ENCODE measurements around the gene PLEKHA3.

Gene PLEKHA3

DNA sequence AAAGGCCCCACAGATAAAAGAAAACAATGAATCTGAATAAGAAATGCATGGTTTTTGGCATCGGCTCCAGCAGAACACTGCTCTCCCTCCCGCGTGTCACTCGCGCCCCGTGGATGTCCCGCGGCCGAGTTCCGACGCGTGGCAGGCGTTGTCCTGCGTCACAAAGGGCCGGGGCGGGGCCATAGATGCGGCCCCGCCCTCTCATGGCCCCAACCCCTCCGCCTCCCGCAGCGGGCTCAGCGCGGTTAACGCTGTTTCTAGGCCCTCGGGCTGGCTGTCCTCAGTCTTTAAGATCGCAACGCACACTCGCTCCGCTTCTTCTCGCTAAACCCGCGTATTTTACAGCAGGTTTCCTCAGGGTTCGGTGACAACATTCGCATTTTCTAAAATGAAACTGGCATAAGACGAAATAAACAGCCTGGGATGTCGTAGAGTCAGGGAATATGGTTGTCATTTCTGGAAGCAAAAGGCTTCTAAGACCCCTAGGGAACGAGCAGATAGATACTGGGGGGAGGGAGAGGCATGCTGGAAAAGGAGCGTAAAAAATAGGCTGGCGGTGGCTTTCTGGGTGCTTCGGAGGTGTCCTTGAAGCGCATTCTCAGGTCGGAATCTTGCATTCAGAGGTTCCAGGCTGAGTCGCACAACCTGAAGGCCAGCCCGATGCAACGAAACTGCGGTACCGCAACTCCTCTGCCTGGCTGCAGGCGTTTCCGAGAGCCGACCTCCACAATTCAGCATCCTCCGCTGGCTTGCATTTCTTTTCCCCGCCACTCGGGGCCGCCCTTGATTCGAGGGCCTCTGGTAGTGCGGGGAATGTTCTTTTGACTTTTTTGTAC is 1.6 kb upstream of the PLEKHA3 start, which contains the start of gene FKBP7:
FKBP7 (minus strand) TSS at position 162 of the 836 bp plus-strand sequence; CDS start at position 61, 101 bp downstream.
- DNase-seq (ENCODE audit: low spot score), result peak; percentile 88

- no peak for DNase-seq (ENCODE audit: low spot score)
Observed at GRCh38 chr2:178479275-178479616, 1.0 kb upstream of the PLEKHA3 start.

DNA sequence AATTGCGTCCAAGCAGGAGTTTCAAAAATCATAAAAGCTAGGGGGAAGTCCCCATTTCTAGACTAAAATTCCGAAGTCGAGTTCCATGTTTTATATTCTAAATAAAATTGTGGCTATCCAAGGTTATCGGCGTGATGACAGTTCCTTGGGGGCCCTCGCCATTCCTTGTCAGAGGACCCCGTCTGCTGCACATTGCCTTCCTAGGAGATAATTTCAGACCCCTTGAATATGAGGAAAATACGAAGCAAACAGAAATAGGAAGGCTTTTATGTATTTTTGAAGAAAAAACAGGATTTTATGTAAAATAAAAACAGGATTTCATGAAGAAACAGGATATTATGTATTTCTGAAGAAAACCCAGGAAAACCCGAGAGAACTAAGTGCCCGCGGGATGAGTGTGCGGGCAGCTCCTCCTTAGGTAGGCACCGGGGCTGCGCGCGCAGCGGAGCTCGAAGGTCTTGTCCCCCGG is 465 bp upstream of the PLEKHA3 start:
- DNase-seq (ENCODE audit: low spot score), result no peak

DNA sequence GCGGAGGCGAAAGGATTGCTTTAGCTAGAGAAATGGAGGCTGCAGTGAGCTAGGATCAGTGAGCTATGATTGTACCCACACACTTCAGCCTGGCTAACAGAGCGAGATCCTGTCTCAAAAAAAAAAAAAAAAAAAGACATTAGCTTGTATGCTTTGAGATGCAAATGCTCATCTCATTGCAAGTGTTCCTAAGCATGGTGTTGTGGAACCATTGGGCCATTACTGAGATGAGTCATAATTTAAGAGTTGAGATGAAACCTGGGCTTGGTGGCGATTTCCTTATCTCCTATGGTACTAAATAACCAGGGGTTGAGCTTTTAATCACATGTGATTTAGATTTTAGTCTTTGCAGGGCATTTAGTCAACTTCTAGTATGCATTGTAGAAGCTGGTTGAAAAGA is 2.2 kb downstream of the PLEKHA3 start:
- no peak for DNase-seq (ENCODE audit: low spot score)

DNA sequence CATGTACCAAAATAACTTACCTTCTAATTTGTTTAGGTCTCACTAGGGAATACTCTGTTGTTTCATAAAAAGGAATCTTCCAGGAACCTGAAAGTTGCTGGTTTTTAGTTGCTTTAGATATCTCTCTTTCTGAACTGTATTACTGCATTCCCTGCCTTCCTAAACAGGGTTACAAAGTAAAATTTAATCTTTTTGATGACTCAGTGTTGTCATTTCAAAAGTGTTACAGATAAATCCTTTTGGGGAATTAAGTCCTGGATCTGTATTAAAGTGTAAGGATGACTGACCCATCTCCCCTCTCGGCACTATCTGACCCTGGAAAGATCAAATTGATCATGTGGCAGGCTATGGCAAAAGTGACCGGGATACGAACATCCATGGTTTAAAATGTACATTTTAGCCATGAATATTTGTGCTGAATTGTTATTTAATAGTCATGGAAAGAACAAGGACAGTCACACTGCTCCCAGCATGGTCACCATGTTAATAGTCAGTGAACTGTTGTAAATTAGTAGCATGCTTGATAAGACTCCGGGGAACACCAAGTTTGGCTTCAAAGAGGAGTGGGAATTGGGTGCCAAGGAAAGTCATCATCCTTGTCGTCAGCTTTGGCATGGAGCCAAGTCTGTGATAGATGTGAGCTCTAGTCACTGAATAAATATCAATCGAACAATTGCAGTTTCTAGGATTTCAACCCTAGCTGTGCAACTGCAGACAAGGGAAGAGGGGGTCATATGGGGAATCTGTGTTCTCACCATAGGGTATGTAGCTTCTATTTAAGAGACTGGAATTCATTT is 4.2 kb downstream of the PLEKHA3 start:
- no peak for DNase-seq (ENCODE audit: low spot score)

- DNase-seq (ENCODE audit: low spot score), result no peak
Observed at GRCh38 chr2:178485356-178485755, 5.1 kb downstream of the PLEKHA3 start.

DNA sequence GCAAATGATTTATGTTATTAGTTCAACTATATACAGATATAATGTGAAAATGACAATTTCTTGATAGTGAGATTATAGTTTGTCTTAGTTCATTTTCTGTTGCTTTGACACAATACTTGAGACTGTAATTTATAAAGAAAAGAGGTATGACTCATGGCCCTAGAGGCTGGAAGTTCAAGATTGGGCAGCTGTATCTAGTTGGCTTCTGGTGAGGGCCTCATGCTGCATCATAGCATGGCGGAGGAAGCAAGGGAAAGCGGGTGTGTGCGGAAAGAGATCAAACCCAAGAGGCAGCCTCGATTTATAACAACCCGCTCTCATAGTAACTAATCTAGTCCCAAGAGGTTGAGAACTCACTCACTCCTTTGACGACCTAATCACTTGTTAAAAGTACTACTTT is 11.4 kb downstream of the PLEKHA3 start:
- DNase-seq (ENCODE audit: low spot score), result no peak

GRCh38 chr2:178496049-178496448 is 15.8 kb downstream of the PLEKHA3 start:
- no peak for DNase-seq (ENCODE audit: low spot score)

DNA sequence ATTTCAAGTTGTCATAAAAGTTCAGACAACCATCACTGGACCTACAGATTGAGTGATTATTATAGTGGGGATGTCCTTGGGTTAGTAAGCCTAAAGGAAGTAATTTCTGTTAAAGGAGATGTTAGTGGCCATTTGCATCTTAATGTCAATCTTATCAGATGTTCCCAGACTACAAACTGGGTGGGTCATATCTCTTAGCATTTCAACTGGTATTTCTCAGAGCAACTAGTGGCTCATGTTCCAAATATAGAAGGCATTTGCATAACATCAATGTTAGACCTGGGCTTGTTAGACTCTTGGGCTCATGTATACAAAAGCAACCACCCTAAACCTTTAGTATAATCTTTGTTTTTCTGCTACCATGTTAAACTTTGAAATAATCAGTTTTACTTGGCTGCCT is 17.9 kb downstream of the PLEKHA3 start:
- no peak for DNase-seq (ENCODE audit: low spot score)

DNA sequence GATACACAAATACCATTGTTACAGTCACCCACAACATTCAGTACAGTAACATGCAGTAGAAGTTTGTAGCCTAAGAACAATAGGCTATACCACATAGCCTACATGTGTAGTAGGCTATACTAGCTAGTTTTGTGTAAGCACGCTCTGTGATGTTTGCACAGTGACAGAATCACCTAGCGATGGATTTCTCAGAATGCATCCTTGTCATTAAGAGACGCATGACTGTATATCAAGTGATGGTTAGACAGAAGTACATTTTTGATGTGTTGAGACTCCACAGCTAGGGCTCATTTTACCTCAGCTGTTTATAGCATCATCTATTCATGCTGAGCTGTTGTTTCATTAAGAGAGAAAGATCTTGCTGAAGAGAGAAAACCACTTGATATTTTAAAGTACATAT is 19.4 kb downstream of the PLEKHA3 start:
- DNase-seq (ENCODE audit: low spot score), result no peak

DNA sequence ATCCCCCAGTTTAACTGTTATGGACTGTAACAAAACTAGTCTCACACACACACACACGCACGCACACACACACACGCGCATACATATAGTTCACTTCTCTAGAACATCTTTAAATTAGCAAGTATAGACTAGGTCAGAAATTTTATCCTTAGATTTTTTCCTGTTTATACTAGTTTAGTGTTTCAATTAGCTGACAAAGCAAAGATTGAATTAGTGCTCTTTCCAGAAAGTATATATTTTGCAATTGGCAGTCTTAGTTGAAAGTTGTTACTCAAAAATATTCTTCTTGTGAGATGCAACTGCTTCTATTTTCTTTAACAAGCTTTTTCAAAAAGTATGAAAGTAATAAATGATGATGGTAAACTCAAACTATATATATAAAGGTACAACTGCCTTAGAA is 22.5 kb downstream of the PLEKHA3 start:
- no peak for DNase-seq (ENCODE audit: low spot score)

GRCh38 chr2:178506101-178506500 is 25.8 kb downstream of the PLEKHA3 start:
- no peak for DNase-seq (ENCODE audit: low spot score)

- no peak for DNase-seq (ENCODE audit: low spot score)
Observed at GRCh38 chr2:178506524-178506923, 26.3 kb downstream of the PLEKHA3 start.

GRCh38 chr2:178506949-178507348 is 26.7 kb downstream of the PLEKHA3 start:
- DNase-seq (ENCODE audit: low spot score), result no peak

DNA sequence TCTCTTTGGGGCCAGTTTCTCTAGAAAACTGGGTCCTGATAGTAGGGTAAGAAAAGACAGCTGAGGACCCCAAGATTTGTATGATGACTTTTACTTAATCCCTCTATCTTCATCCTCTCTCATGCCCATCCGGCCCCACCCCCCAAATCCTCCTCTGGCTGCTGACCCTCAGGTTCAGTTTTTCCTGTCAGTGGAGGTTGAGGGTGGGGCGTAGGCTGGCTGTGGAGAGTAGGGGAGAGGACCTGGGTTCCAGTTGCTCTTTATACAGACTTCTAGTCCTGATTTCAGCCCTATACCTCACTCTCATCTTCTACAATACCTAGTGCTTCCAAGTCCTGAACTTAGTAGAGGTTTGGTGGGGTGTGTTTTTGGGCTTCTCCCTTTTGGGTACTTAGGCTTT is 28.4 kb downstream of the PLEKHA3 start:
- no peak for DNase-seq (ENCODE audit: low spot score)

DNA sequence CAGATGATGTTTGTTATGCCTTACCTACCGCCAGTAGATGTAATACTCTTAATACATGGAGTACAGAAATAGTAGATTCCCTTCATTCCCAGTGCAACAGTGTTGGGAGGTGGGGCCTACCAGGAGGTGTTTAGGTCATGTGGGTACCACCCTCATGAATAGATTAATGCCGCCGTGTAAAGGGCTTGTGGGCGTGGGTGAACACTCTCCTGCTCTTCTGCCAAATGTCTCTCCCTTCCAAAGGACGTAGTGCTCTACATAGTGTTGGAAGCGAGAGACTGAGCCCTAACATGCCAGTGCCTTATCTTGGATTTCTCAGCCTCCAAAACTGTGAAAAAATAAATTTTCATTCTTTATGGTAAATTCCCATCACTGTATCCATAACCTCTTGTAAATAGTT is 30.1 kb downstream of the PLEKHA3 start:
- no peak for DNase-seq (ENCODE audit: low spot score)

DNA sequence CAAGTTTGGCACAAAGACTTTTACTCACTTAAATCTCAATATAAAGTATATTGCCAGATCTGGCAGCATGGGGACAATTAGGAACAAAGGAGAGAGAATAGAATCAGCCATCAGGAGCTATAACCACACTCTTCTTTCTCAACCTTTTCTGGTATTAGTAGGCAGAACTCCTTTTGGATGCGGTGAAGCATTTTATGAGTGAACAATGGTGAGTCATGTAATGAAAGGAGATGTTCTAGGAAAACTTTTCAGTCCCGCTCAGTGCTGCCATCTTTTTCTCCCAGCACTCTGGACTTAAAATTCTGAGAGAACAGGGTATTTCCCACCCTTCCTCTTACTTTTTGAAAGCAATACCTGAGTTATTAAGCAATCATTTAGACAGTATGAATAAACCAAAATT is 32.2 kb downstream of the PLEKHA3 start:
- DNase-seq (ENCODE audit: low spot score), result no peak

DNA sequence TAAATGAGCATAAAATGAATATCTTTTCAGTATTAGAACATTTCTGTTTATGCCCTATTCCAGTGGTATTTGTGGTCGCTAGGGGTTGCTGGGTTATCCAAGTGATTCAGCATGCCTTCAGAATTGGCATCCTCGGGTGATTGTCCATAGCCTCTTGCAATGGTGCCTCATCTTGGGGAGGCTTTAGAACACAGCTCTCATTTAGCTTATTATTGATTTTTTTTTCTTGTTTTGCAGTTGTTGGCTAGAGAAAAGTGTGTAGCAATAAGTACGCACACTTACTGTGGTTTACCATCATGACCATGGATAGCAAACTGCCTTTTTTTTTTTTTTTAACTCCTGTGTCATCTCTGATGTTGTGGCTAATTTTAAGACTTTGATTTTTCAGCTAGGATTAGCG is 33.6 kb downstream of the PLEKHA3 start:
- DNase-seq (ENCODE audit: low spot score), result no peak

DNA sequence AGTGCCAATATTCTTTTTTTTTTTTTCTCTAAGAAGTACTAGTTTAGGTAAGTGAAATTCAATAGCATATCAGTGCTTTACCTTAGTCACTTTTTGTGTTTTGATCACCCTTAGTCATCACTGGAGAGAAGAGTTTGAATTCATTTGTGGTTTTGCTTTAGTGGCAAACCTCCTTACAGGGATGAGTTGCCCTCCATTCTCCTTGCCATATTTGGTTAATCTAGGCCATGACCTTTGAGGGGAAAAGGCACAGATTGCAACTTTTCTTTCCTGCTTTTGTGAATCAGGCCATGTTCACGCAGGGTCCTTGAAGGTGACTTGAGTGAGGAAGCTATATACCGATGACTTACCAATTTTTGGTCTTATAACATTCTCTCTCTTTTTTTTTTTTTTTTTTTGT is 34.4 kb downstream of the PLEKHA3 start:
- DNase-seq (ENCODE audit: low spot score), result no peak

- no peak for DNase-seq (ENCODE audit: low spot score)
Observed at GRCh38 chr2:178517496-178517895, 37.2 kb downstream of the PLEKHA3 start.

DNA sequence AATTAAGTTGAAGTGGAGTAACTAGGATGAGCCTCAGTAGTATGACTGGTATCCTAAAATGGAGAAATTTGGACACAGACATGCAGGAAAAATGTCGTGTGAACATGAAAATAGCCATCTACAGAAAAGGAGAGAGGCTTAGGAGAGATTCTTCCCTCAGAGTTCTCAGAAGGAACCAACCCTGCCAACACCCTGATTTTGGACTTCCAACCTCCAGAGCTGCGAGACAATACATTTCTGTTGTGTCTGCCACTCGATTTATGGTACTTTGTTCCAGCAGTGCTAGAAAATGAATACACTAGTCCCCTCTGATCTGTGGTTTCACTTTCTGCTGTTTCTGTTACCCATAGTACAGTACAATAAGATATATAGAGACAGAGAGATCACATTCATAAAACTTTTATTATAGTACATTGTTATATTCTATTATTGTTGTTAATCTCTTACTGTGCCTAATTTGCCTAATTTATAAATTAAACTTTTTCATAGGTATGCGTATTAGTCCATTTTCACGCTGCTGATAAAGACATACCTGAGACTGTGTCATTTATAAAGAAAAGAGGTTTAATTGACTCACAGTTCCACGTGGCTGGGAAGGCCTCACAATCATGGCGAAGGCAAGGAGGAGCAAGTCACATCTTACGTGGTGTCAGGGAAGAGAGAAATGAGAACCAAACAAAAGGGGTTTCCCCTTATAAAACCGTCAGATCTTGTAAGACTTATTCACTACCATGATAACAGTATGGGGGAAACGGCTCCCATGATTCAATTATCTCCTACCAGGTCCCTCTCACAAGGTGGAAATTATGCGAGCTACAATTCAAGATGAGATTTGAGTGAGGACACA is 41.3 kb downstream of the PLEKHA3 start:
- DNase-seq (ENCODE audit: low spot score), result no peak

DNA sequence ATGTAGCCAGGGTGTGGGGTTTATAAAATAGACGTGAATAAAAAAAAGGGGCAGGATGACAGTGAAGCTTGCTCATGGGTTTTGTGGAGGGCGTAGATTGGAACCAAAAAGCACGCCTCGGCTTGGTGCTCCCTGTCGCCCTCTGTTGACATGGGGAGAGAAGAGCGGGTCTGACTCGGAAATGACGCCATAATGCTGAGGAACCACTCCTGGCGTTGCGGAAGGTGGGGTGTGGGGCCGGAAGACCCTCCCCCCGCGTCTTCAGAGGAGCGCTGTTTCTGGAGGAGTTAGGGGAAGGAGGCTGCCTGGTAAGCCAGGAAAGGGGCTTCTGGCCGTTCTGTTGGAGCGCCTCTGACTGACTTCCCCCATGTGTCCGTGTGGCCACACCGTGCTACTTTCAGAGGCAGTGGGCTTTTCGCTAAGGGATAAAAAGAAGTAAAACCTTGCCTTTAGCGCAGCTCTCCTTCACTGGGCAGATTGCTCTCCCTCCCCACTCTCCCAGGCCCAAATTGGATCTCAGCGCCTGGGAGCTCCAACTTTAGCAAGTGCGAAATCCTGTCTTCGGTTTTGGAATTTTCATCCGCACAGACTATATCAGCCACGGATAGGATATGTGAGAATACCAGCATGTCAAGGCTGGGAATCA is 42.8 kb downstream of the PLEKHA3 start:
- DNase-seq (ENCODE audit: low spot score), result peak; percentile 92

Measured in ecto neural progenitor cell (in vitro differentiated cells).